Ascending aorta (tissue), 2 donors: ENCODE measurements around the gene UTRN. TPM values are rescaled to one million over a fixed set of nuclear protein-coding genes. Genes with fewer than 3 reads are reported as not detected.

Source experiments
- DNase-seq, 2 donors: peaks; one replicate each; pipeline ENCODE4 v3.0.0-alpha.2; 2019; ENCODE audit warnings: low spot score in 2 of 2
- H3K27ac ChIP-seq, 2 donors: fragments of 200-600 bp; sonication (generic); one replicate each; pipeline ENCODE4 v1.5.1; 2016 to 2017; ENCODE audit warnings: mild to moderate bottlenecking in 1 of 2
- H3K27me3 ChIP-seq: fragments of 200-600 bp; sonication (generic); one replicate; pipeline ENCODE4 v1.5.1; 2017
- H3K36me3 ChIP-seq, 2 donors: fragments of 200-600 bp; sonication (generic); one replicate each; pipeline ENCODE4 v1.5.1; 2016
- H3K4me1 ChIP-seq, 2 donors: fragments of 200-600 bp; sonication (generic); one replicate each; pipeline ENCODE4 v1.5.1; 2016 to 2017; ENCODE audit warnings: mild to moderate bottlenecking in 1 of 2
- H3K4me3 ChIP-seq, 2 donors: fragments of 200-600 bp; sonication (generic); one replicate each; pipeline ENCODE4 v1.5.1; 2016 to 2017; ENCODE audit warnings: mild to moderate bottlenecking in 1 of 2
- H3K9me3 ChIP-seq, 2 donors: fragments of 200-600 bp; sonication (generic); one replicate each; pipeline ENCODE4 v1.5.1; 2016
- intact Hi-C: fragments of 100-400 bp; cut with DNase I; formaldehyde crosslinking; loops from one replicate; pipeline ENCODE4 v1.15.1; 2023
- total RNA-seq: library from RNA; depleted of rRNA; stranded (reverse); fragments of >200 nt; gene quantifications from one replicate; pipeline ENCODE4 v1.1.0, GENCODE V29; 2016
- TF ChIP-seq, protein P1 (sequence below), 3 experiments: fragments of 200-600 bp in 2 of 3; fragments of 450-650 bp in 1 of 3; sonication (generic) in 2 of 3; IDR thresholded peaks; one replicate each; pipeline ENCODE4 v1.5.1; 2016 to 2019; ENCODE audit warnings: antibody characterized with exemption in 3 of 3, mild to moderate bottlenecking in 1 of 3, moderate library complexity in 1 of 3

Gene UTRN
- total RNA-seq, 1 donor from 2014 or later = 69.9 TPM

DNA sequence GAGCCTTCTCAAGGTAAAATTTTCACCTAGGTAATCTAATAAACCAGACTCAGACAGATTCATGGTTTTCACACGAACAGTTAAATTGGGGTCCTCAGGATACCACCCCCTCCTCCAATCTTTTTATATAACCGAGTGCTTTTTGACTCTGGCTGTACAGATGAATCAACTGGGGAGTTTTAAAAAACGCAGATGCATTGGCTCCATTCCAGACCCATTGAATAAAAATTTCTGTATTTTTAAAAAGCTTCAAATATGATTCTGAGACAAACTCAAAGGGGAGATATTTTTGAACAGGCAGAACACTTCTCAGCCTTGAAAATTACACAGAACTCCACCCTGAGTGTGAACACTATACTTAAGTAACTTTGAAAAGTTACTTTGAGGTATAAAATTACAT is 7.2 kb downstream of the UTRN start:
- H3K9me3 ChIP-seq = no peaks in the 10 kb centered on the region
- DNase-seq = no peak
- H3K27ac ChIP-seq = peak overlapping the region; percentile 18 to 21
- peaks cover 3 to 14% of the 10 kb centered on the region in 2 donors for H3K36me3 ChIP-seq
- TF ChIP-seq, protein P1, sequence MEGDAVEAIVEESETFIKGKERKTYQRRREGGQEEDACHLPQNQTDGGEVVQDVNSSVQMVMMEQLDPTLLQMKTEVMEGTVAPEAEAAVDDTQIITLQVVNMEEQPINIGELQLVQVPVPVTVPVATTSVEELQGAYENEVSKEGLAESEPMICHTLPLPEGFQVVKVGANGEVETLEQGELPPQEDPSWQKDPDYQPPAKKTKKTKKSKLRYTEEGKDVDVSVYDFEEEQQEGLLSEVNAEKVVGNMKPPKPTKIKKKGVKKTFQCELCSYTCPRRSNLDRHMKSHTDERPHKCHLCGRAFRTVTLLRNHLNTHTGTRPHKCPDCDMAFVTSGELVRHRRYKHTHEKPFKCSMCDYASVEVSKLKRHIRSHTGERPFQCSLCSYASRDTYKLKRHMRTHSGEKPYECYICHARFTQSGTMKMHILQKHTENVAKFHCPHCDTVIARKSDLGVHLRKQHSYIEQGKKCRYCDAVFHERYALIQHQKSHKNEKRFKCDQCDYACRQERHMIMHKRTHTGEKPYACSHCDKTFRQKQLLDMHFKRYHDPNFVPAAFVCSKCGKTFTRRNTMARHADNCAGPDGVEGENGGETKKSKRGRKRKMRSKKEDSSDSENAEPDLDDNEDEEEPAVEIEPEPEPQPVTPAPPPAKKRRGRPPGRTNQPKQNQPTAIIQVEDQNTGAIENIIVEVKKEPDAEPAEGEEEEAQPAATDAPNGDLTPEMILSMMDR (IDR thresholded peaks at IDR 0.05) = no peak
- intact Hi-C loops = no loop called here
- H3K4me3 ChIP-seq = no peak overlapping the region
- H3K4me1 ChIP-seq = peaks cover 3 to 47% of the 10 kb centered on the region in 2 donors
- no peaks in the 10 kb centered on the region for H3K27me3 ChIP-seq

DNA sequence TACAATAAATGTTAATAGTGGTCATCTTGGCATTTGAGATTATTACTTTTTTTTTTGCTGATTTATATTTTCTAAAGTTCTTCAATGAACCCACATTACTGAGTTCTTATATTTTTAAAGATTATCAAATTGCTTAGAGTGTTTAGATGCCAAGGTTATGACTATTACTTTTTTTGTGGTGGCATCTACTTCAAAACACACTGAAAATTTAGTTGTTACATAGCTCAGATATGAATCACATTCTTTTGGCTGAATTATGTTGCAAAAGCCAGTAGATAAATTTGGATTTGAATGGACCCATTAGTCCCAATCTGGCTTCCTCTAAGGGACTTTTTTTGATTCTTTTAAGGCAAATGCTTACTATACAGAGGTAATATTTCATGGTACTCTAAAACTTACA is 8.9 kb downstream of the UTRN start:
- H3K27me3 ChIP-seq = no peaks in the 10 kb centered on the region
- DNase-seq = no peak
- H3K4me1 ChIP-seq = peaks cover 3 to 50% of the 10 kb centered on the region in 2 donors
- H3K27ac ChIP-seq = peak overlapping the region; percentile 21 to 42
- peaks cover 3 to 14% of the 10 kb centered on the region in 2 donors for H3K36me3 ChIP-seq
- no peaks in the 10 kb centered on the region for H3K9me3 ChIP-seq
- intact Hi-C loops = no loop called here
- TF ChIP-seq, protein P1 (IDR thresholded peaks at IDR 0.05) = no peak
- no peak overlapping the region for H3K4me3 ChIP-seq

DNA sequence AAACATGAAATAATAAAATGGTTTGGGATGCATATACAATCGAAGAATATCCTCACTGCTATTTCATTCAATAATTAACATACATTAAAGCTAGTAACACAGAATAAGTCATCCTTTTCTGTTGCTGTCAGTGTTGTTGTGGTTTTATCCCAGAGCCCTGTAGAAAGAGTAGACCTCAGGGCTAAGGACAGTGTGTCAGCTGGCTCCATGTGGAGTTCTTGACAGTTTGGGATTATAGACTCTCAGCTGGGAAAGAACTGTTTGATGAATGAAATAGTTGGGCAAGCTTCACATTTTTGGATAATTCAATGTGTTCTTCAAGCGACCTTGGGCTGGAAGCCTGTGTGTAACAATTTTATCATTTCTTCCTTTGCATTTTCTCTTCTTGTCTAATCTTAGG is 10.1 kb downstream of the UTRN start:
- peak overlapping the region in 1 of 2 donors; percentile 23 for H3K27ac ChIP-seq
- peaks cover 3 to 50% of the 10 kb centered on the region in 2 donors for H3K4me1 ChIP-seq

DNA sequence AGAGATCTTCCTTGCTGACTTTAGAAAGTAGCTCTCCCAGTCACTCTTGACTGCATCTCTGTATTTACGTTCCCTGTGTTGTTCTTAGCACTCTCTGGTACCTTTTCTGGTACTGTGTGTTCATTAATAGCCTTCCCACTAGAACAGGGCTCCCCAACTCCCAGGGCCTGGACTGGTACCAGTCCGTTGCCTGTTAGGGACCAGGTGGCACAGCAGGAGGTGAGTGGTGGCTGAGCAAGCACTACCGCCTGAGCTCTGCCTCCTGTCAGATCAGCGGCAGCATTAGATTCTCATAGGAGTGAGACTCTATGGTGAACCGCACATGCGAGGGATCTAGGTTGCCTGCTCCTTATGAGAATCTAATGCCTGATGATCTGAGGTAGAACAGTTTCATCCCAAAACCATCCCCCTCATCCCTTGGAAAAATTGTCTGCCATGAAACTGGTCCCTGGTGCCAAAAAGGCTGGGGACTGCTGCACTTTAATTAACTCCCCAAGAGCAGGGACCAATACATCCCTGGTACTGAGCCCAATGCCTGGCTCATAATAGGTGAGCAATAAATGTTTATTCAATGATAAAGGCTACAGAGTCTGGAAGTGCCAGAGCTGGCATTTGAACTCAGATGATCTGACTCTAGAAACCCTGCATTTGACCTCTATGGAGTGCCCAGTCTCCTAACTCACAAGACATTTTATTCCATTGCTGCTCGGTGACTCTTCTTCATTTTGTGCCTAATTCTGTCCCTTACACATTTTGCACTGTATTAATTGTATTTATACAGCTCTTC is 11.0 kb downstream of the UTRN start:
- H3K9me3 ChIP-seq = no peaks in the 10 kb centered on the region
- TF ChIP-seq, protein P1 (IDR thresholded peaks at IDR 0.05) = no peak
- DNase-seq = no peak
- H3K4me3 ChIP-seq = no peak overlapping the region
- intact Hi-C loops = no loop called here
- H3K4me1 ChIP-seq = peaks cover 3 to 50% of the 10 kb centered on the region in 2 donors
- peak overlapping the region; percentile 58 to 67 for H3K27ac ChIP-seq
- H3K27me3 ChIP-seq = no peaks in the 10 kb centered on the region
- peaks cover 3 to 14% of the 10 kb centered on the region in 2 donors for H3K36me3 ChIP-seq

More for the DNA sequence above, 10.1 kb downstream of the UTRN start:
- DNase-seq = no peak
- peaks cover 3 to 14% of the 10 kb centered on the region in 2 donors for H3K36me3 ChIP-seq
- intact Hi-C loops = no loop called here
- no peak overlapping the region for H3K4me3 ChIP-seq
- H3K27me3 ChIP-seq = no peaks in the 10 kb centered on the region
- TF ChIP-seq, protein P1 (IDR thresholded peaks at IDR 0.05) = no peak
- H3K9me3 ChIP-seq = no peaks in the 10 kb centered on the region

- Histone ChIP-seq H3K27me3 (no peaks in the 10 kb centered on the region), H3K27ac (peak overlapping the region; percentile 58 to 67), H3K9me3 (no peaks in the 10 kb centered on the region), H3K4me3 (no peak overlapping the region), H3K4me1 (peaks cover 3 to 50% of the 10 kb centered on the region in 2 donors), H3K36me3 (peaks cover 3 to 14% of the 10 kb centered on the region in 2 donors)
- TF ChIP-seq, protein P1 (IDR thresholded peaks at IDR 0.05) = no peak
- intact Hi-C loops = no loop called here
- no peak for DNase-seq
Measured at GRCh38 chr6:144296973-144297372, 11.8 kb downstream of the UTRN start.
